ENCODE measurements around the gene KRTAP2-2. TPM values are rescaled to one million over a fixed set of nuclear protein-coding genes. Genes with fewer than 3 reads are reported as not detected.
A peak's percentile ranks its signal among the peaks of the same experiment; 100 is the strongest.

The KRTAP2-2 gene
- total and polyA plus RNA-seq, 2 of the 8 experiments (the other 6 are each of a cell fraction or from before 2014, with no cell fraction given) = not detected

DNA sequence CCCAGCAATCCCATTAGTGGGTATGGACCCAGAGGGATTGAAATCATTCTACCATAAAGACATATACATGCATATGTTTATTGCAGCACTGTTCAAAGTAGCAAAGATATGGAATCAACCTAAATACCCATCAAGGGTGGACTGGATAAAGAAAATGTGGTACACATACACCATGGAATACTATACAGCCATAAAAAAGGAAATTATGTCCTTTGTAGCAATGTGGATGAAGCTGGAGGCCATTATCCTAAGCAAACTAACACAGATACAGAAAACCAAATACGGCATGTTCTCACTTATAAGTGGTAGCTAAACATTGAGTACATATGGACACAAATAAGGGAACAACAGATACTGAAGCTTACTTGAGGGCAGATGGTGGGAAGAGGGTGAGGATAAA is 2.5 kb upstream of the KRTAP2-2 start:
- Histone ChIP-seq H4K5ac (ENCODE audit: insufficient read length, low read depth, low read length) (no peak overlapping the region), H3K23ac (ENCODE audit: insufficient read length) (no peak overlapping the region), H3K4me1 (replicated peaks in 1 of 4; ENCODE audit: control insufficient read depth in 3 of 4, insufficient read depth in 4 of 4, low read length in 3 of 4) (no peaks in the 10 kb centered on the region), H2BK15ac (ENCODE audit: low read length) (no peak overlapping the region), H2BK12ac (ENCODE audit: low read depth, low read length) (no peak overlapping the region), H3K36me3 (ENCODE audit: control insufficient read depth in 2 of 4, insufficient read depth in 4 of 4, low read length in 3 of 4) (no peaks in the 10 kb centered on the region), H3K23me2 (ENCODE audit: low read depth, low read length) (no peaks in the 10 kb centered on the region), H3K9me3 (ENCODE audit: insufficient read depth in 2 of 2, low read depth in 1 of 2, low read length in 1 of 2) (0 out of 4 replicates have a peak, but pooled peaks cover 0 to 4% of the 10 kb centered on the region in 2 experiments), H2BK120ac (replicated peaks; ENCODE audit: low read depth, low read length) (no peak overlapping the region), H3K27ac (ENCODE audit: low read depth, low read length) (no peak overlapping the region), H4K8ac (ENCODE audit: extremely low read depth, insufficient read depth, low read length) (no peak overlapping the region), H3K14ac (ENCODE audit: insufficient read length) (no peak overlapping the region), H3K18ac (ENCODE audit: extremely low read depth, low read length) (no peak overlapping the region), H3K4ac (replicated peaks; ENCODE audit: insufficient read length, low read depth, low read length) (no peak overlapping the region), H3K4me3 (ENCODE audit: extremely low read depth in 1 of 4, insufficient read depth in 2 of 4, low read depth in 3 of 4, low read length in 4 of 4) (no peak overlapping the region), H2BK20ac (ENCODE audit: low read length) (no peak overlapping the region), H3K79me2 (ENCODE audit: control insufficient read depth in 1 of 2, insufficient read depth in 2 of 2, low read length in 2 of 2) (no peaks in the 10 kb centered on the region), H3K56ac (replicated peaks; ENCODE audit: insufficient read length, low read depth, low read length) (no peak overlapping the region), H2AK5ac (ENCODE audit: low read depth, low read length) (no peak overlapping the region), H4K20me1 (replicated peaks in 1 of 2; ENCODE audit: control insufficient read depth in 1 of 2, insufficient read depth in 2 of 2, low read length in 2 of 2) (no peaks in the 10 kb centered on the region), H3K4me2 (ENCODE audit: insufficient read depth in 1 of 2, low read depth in 2 of 2, low read length in 2 of 2) (no peak overlapping the region), H3K27me3 (replicated peaks in 1 of 4; ENCODE audit: control insufficient read depth in 3 of 4, extremely low read depth in 1 of 4, insufficient read depth in 3 of 4, low read length in 3 of 4) (no peaks in the 10 kb centered on the region), H2AFZ (ENCODE audit: low read length) (no peak overlapping the region), H3K79me1 (ENCODE audit: low read depth, low read length) (no peaks in the 10 kb centered on the region), H2BK5ac (ENCODE audit: low read depth, low read length) (no peak overlapping the region), H3K9ac (replicated peaks in 1 of 4; ENCODE audit: extremely low read depth in 1 of 4, low read depth in 3 of 4, low read length in 3 of 4) (no peak overlapping the region), H4K91ac (replicated peaks; ENCODE audit: insufficient read length, low read length) (no peak overlapping the region)
- WGBS, 2 experiments (ENCODE audit: extremely low coverage in 1 of 2, insufficient coverage in 1 of 2, insufficient read length in 1 of 2, insufficient replicate concordance in 2 of 2, low coverage in 1 of 2, low lambda C conversion rate in 2 of 2, missing lambda C conversion rate in 1 of 2) = 85% methylated on average over 1 of the region's 1 CpG; no CpG with 5 or more reads in 1 of the 2 experiments
- FAIRE-seq (no peak), DNase-seq (ENCODE audit: low read depth in 1 of 2, low spot score in 2 of 2) (no peak)
- TF ChIP-seq TEAD4 (IDR thresholded peaks at IDR 0.05; ENCODE audit: low read depth, low read length) = no peak
- no peak for TF ChIP-seq SP1 (IDR thresholded peaks at IDR 0.05; ENCODE audit: low read depth, low read length)
- no peak for TF ChIP-seq HDAC6 (IDR thresholded peaks at IDR 0.05; ENCODE audit: low read depth, low read length)
- TF ChIP-seq KDM1A (IDR thresholded peaks at IDR 0.05; ENCODE audit: borderline replicate concordance, low read length) = 0 out of 2 replicates have a peak, but pooled peaks have one; percentile 36
- TF ChIP-seq RBBP5 (IDR thresholded peaks at IDR 0.05; ENCODE audit: borderline replicate concordance, low read depth, low read length) = no peak
- no peak for TF ChIP-seq SIX5 (IDR thresholded peaks at IDR 0.05; ENCODE audit: low read depth, low read length)
- no peak for TF ChIP-seq SRF (IDR thresholded peaks at IDR 0.05; ENCODE audit: low read depth, low read length)
- ChIA-PET POLR2A (ENCODE audit: partially characterized antibody) (no interaction called here), CTCF (ENCODE audit: partially characterized antibody) (no interaction called here)

Data from H1 (cell line).